HepG2 (cell line): ENCODE results near the gene PTX4. TPM values are rescaled to one million over a fixed set of nuclear protein-coding genes. Genes with fewer than 3 reads are reported as not detected.

Source experiments
- ARHGAP35 ChIP-seq: sonication (generic); formaldehyde crosslinking; IDR thresholded peaks from 2 replicates; pipeline ENCODE4 v1.9.0; 2022; ENCODE audit warnings: mild to moderate bottlenecking, inconsistent platforms, moderate library complexity, missing genetic modification reagents, borderline replicate concordance
- ARNT2 ChIP-seq: sonication (generic); formaldehyde crosslinking; IDR thresholded peaks from 2 replicates; pipeline ENCODE4 v1.8.0; 2022; ENCODE audit warnings: mild to moderate bottlenecking, low read depth, missing genetic modification reagents, moderate library complexity
- ELF1 ChIP-seq: sonication (generic); formaldehyde crosslinking; IDR thresholded peaks from 2 replicates; pipeline ENCODE4 v1.4.0; 2020; ENCODE audit warnings: missing genetic modification reagents
- FOXM1 ChIP-seq: sonication (generic); formaldehyde crosslinking; IDR thresholded peaks from 2 replicates; pipeline ENCODE4 v1.5.0; 2020; ENCODE audit warnings: missing genetic modification reagents
- HHEX ChIP-seq: IDR thresholded peaks from 2 replicates; pipeline ENCODE4 v1.6.1; 2016; ENCODE audit warnings: control low read depth
- HOXA3 ChIP-seq: sonication (generic); formaldehyde crosslinking; IDR thresholded peaks from 2 replicates; pipeline ENCODE4 v1.5.0; 2020; ENCODE audit warnings: missing genetic modification reagents
- HOXD1 ChIP-seq: sonication (generic); formaldehyde crosslinking; IDR thresholded peaks from 2 replicates; pipeline ENCODE4 v1.5.0; 2020; ENCODE audit warnings: missing genetic modification reagents
- PHF8 ChIP-seq: sonication (generic); formaldehyde crosslinking; IDR thresholded peaks from 2 replicates; pipeline ENCODE4 v1.5.0; 2020; ENCODE audit warnings: missing genetic modification reagents
- RAD51 ChIP-seq: fragments of 450-650 bp; IDR thresholded peaks from 2 replicates; pipeline ENCODE4 v1.6.1; 2016; ENCODE audit warnings: borderline replicate concordance
- RARA ChIP-seq: IDR thresholded peaks from 2 replicates; pipeline ENCODE4 v1.6.1; 2016; ENCODE audit warnings: missing genetic modification reagents, missing compliant biosample characterization
- SKI ChIP-seq: fragments of 450-650 bp; IDR thresholded peaks from one replicate; pipeline ENCODE4 v1.6.1; 2018; ENCODE audit warnings: mild to moderate bottlenecking; ENCODE audit not compliant: partially characterized antibody
- SNAPC2 ChIP-seq: sonication (generic); formaldehyde crosslinking; IDR thresholded peaks from 2 replicates; pipeline ENCODE4 v1.8.1; 2022; ENCODE audit warnings: mild to moderate bottlenecking, missing genetic modification reagents
- SOX13 ChIP-seq, 3 experiments: fragments of 450-650 bp in 1 of 3; sonication (generic) in 1 of 3; formaldehyde crosslinking in 1 of 3; IDR thresholded peaks in 2 of 3; conservative IDR thresholded peaks in 1 of 3; 2 replicates each; pipeline versions ENCODE4 v1.5.0 to v1.6.1; 2016 to 2020; ENCODE audit warnings: antibody characterized with exemption in 1 of 3, mild to moderate bottlenecking in 1 of 3, missing compliant biosample characterization in 1 of 3, missing genetic modification reagents in 1 of 3, moderate library complexity in 1 of 3
- SOX6 ChIP-seq, 2 experiments: fragments of 450-650 bp in 1 of 2; sonication (generic) in 1 of 2; formaldehyde crosslinking in 1 of 2; IDR thresholded peaks; 2 replicates each; pipeline versions ENCODE4 v1.4.0 to v1.6.1; 2017 to 2020; ENCODE audit warnings: antibody characterized with exemption in 1 of 2, mild to moderate bottlenecking in 1 of 2, missing genetic modification reagents in 1 of 2
- SSRP1 ChIP-seq: IDR thresholded peaks from 2 replicates; pipeline ENCODE4 v1.6.1; 2016; ENCODE audit warnings: control low read depth
- TBX2 ChIP-seq: sonication (generic); formaldehyde crosslinking; IDR thresholded peaks from 2 replicates; pipeline ENCODE4 v1.5.0; 2020; ENCODE audit warnings: missing genetic modification reagents, mild to moderate bottlenecking, borderline replicate concordance
- XRCC5 ChIP-seq: fragments of 200-400 bp; formaldehyde crosslinking; optimal IDR thresholded peaks from 2 replicates; pipeline ENCODE3; 2017; ENCODE audit warnings: mild to moderate bottlenecking, low read length
- ZBTB42 ChIP-seq: sonication (generic); formaldehyde crosslinking; IDR thresholded peaks from 2 replicates; pipeline ENCODE4 v1.5.0; 2020; ENCODE audit warnings: mild to moderate bottlenecking, missing genetic modification reagents
- ZNF207 ChIP-seq: fragments of 450-650 bp; IDR thresholded peaks from 2 replicates; pipeline ENCODE4 v1.6.1; 2016; ENCODE audit warnings: antibody characterized with exemption, borderline replicate concordance
- polyA plus RNA-seq, 8 experiments: library from polyadenylated mRNA; depleted of rRNA in 3 of 8; stranded (reverse) in 7 of 8; unstranded in 1 of 8; fragments of >200 nt; fragmentation: Illumina TruSeq in 4 of 8; extraction: Trizol in 4 of 8; gene quantifications; 2 replicates each; pipeline versions ENCODE4 v1.2.1 to v1.2.3, GENCODE V29; 2011 to 2016; ENCODE audit warnings: low read depth in 4 of 8, missing spikeins in 1 of 8, mixed read lengths in 1 of 8; ENCODE audit not compliant: insufficient read depth in 1 of 8
- total RNA-seq, 5 experiments: library from RNA; depleted of rRNA; stranded (reverse); fragments of >200 nt; fragmentation: Illumina TruSeq; extraction: Trizol; gene quantifications; 2 replicates each; pipeline ENCODE4 v1.2.3, GENCODE V29; 2016; ENCODE audit warnings: low read depth in 1 of 5
- TF ChIP-seq, protein P1 (sequence below): sonication (generic); formaldehyde crosslinking; IDR thresholded peaks from 2 replicates; pipeline ENCODE4 v1.4.0; 2020; ENCODE audit warnings: missing genetic modification reagents, borderline replicate concordance
- TF ChIP-seq, protein P2 (sequence below): sonication (generic); formaldehyde crosslinking; IDR thresholded peaks from 2 replicates; pipeline ENCODE4 v1.5.1; 2020; ENCODE audit warnings: missing genetic modification reagents, mild to moderate bottlenecking, borderline replicate concordance
- TF ChIP-seq, protein P3 (sequence below): sonication (generic); formaldehyde crosslinking; IDR thresholded peaks from 2 replicates; pipeline ENCODE4 v1.8.0; 2022; ENCODE audit warnings: missing genetic modification reagents, mild to moderate bottlenecking, moderate library complexity, borderline replicate concordance
- TF ChIP-seq, protein P4 (sequence below): sonication (generic); formaldehyde crosslinking; IDR thresholded peaks from 2 replicates; pipeline ENCODE4 v1.8.0; 2022; ENCODE audit warnings: mild to moderate bottlenecking, missing genetic modification reagents, moderate library complexity

Gene PTX4
- total and polyA plus RNA-seq, 2 of the 13 experiments (the other 11 are each of a cell fraction or from before 2014, with no cell fraction given), result 0.04 TPM; not detected in 1

DNA sequence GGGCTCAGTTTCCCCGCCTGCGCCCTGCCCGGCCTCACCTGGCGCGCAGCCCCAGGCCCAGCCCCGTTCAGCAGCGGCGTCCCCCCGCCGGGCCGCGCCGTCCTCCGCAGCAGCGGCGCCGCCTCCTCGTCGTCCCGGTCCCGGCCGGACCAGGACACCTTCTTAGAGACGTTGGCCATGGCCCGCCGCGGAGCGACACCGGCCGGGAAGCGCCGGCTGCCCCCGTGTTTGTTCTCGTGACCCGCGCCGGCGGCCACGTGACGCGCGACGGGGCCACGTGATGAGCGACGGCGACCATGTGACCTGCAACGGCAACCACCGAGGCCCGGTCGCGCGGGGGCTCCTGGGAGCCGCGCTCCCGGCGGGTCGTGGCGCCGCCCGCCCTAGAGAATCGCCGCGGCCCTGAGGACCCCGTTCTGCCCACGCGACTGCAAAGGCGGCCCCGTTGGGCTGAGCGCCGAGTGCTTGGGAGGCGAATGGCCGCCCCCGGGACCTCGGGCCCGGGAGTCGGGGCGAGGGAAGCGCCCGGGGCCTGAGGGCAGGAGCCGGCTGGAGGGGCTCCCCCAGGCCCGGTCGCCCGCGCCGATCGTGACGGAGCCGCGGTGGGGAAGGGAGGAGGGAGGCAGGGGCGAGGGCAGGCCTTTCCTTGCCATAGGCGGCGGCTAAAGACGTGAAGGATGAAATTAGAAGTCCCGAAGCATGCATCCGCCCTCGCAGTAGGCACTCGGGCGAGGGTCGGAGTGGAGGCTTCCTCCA, 13.8 kb downstream of the PTX4 start, which contains the start of gene CLCN7 (continued):
- TF ChIP-seq SOX13 (IDR thresholded peaks at IDR 0.05) (no peak), SOX13 (CRISPR knock-in tag; conservative IDR thresholded peaks at IDR 0.05 in 1 of 2, IDR thresholded peaks at IDR 0.05 in 1 of 2) (peak in 1 of 2 experiments; percentile 62; a peak in 1 of 4 replicates), TBX2 (CRISPR knock-in tag) (0 out of 2 replicates have a peak, but pooled peaks have one; percentile 68), ELF1 (CRISPR knock-in tag) (no peak), ZBTB42 (no peak; the same call in 1 of the 2 replicates), ARHGAP35 (CRISPR knock-in tag) (peak; percentile 81; the same call in 1 of the 2 replicates), HOXD1 (CRISPR knock-in tag) (no peak), ARNT2 (CRISPR knock-in tag) (peak; percentile 91), ZNF207 (no peak), PHF8 (peak; percentile 96), HOXA3 (CRISPR knock-in tag) (peak; percentile 92), SOX6 (IDR thresholded peaks at IDR 0.05) (no peak), SOX6 (CRISPR knock-in tag; IDR thresholded peaks at IDR 0.05) (no peak), SKI (peak; percentile 66), SSRP1 (no peak), RARA (CRISPR knock-in tag) (peak; percentile 55), XRCC5 (peak; percentile 21), SNAPC2 (CRISPR knock-in tag) (peak; percentile 54; the same call in 1 of the 2 replicates), RAD51 (peak; percentile 98), HHEX (CRISPR knock-in tag) (no peak), FOXM1 (CRISPR knock-in tag) (no peak)
- TF ChIP-seq, protein P1, sequence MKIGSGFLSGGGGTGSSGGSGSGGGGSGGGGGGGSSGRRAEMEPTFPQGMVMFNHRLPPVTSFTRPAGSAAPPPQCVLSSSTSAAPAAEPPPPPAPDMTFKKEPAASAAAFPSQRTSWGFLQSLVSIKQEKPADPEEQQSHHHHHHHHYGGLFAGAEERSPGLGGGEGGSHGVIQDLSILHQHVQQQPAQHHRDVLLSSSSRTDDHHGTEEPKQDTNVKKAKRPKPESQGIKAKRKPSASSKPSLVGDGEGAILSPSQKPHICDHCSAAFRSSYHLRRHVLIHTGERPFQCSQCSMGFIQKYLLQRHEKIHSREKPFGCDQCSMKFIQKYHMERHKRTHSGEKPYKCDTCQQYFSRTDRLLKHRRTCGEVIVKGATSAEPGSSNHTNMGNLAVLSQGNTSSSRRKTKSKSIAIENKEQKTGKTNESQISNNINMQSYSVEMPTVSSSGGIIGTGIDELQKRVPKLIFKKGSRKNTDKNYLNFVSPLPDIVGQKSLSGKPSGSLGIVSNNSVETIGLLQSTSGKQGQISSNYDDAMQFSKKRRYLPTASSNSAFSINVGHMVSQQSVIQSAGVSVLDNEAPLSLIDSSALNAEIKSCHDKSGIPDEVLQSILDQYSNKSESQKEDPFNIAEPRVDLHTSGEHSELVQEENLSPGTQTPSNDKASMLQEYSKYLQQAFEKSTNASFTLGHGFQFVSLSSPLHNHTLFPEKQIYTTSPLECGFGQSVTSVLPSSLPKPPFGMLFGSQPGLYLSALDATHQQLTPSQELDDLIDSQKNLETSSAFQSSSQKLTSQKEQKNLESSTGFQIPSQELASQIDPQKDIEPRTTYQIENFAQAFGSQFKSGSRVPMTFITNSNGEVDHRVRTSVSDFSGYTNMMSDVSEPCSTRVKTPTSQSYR (CRISPR knock-in tag), result peak; percentile 49; the same call in 1 of the 2 replicates
- TF ChIP-seq, protein P2, sequence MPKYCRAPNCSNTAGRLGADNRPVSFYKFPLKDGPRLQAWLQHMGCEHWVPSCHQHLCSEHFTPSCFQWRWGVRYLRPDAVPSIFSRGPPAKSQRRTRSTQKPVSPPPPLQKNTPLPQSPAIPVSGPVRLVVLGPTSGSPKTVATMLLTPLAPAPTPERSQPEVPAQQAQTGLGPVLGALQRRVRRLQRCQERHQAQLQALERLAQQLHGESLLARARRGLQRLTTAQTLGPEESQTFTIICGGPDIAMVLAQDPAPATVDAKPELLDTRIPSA (CRISPR knock-in tag), result peak; percentile 63; the same call in 1 of the 2 replicates
- TF ChIP-seq, protein P3, sequence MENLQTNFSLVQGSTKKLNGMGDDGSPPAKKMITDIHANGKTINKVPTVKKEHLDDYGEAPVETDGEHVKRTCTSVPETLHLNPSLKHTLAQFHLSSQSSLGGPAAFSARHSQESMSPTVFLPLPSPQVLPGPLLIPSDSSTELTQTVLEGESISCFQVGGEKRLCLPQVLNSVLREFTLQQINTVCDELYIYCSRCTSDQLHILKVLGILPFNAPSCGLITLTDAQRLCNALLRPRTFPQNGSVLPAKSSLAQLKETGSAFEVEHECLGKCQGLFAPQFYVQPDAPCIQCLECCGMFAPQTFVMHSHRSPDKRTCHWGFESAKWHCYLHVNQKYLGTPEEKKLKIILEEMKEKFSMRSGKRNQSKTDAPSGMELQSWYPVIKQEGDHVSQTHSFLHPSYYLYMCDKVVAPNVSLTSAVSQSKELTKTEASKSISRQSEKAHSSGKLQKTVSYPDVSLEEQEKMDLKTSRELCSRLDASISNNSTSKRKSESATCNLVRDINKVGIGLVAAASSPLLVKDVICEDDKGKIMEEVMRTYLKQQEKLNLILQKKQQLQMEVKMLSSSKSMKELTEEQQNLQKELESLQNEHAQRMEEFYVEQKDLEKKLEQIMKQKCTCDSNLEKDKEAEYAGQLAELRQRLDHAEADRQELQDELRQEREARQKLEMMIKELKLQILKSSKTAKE (CRISPR knock-in tag), result no peak
- TF ChIP-seq, protein P4, sequence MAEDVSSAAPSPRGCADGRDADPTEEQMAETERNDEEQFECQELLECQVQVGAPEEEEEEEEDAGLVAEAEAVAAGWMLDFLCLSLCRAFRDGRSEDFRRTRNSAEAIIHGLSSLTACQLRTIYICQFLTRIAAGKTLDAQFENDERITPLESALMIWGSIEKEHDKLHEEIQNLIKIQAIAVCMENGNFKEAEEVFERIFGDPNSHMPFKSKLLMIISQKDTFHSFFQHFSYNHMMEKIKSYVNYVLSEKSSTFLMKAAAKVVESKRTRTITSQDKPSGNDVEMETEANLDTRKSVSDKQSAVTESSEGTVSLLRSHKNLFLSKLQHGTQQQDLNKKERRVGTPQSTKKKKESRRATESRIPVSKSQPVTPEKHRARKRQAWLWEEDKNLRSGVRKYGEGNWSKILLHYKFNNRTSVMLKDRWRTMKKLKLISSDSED (CRISPR knock-in tag), result peak; percentile 57; the same call in 1 of the 2 replicates
